HUES6 (cell line): ENCODE measurements around the gene NRXN2.
"Not testable (repeated sequence)": the region's sequence is repeated elsewhere in the genome, so short reads cannot be mapped to it uniquely, and the experiment has no call there.

ENCODE experiments used
- H3K27ac ChIP-seq: 2 replicates; pipeline ENCODE4 v1.7.0; 2013; ENCODE audit warnings: low read depth, mild to moderate bottlenecking, low read length, inconsistent platforms
- H3K27me3 ChIP-seq: 2 replicates; pipeline ENCODE4 v1.6.1; 2013; ENCODE audit warnings: low read length; ENCODE audit not compliant: control insufficient read depth, insufficient read depth
- H3K36me3 ChIP-seq: 2 replicates; pipeline ENCODE4 v1.6.1; 2013; ENCODE audit warnings: low read length; ENCODE audit not compliant: control insufficient read depth, insufficient read depth
- H3K4me1 ChIP-seq: 2 replicates; pipeline ENCODE4 v1.6.1; 2013; ENCODE audit warnings: low read length; ENCODE audit not compliant: control insufficient read depth, insufficient read depth
- H3K4me3 ChIP-seq: 2 replicates; pipeline ENCODE4 v1.5.1; 2013; ENCODE audit warnings: low read depth, low read length
- H3K9ac ChIP-seq: one replicate; pipeline ENCODE4 v1.6.1; 2013; ENCODE audit warnings: mild to moderate bottlenecking, low read length
- H3K9me3 ChIP-seq: 2 replicates; pipeline ENCODE4 v1.6.1; 2013; ENCODE audit warnings: low read depth, low read length; ENCODE audit not compliant: control insufficient read depth, insufficient read depth

NRXN2 gene

DNA sequence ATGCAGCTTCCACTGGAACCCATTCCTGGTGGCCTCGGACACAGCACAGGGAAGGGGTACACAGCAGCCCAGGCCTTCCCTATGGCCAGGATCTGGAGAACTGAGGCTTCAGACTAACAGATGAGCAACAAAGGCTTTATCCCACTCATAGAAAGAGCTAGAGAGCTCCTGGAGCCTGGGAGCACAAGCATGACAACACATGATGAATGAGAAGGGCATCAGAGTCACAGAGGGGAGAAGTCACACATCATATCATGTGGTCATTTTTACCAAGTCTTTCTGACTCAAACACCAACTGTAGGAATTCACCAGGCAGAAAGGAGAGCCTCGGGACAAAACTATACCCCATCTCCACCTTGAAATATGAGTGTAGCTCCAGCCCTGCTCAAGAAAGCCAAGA lies 43.2 kb downstream of the NRXN2 start:
- Histone ChIP-seq H3K9me3 (no peaks in the 10 kb centered on the region), H3K27me3 (peaks cover 79% of the 10 kb centered on the region), H3K36me3 (no peaks in the 10 kb centered on the region), H3K9ac (no peak overlapping the region), H3K27ac (no peak overlapping the region), H3K4me3 (no peak overlapping the region), H3K4me1 (no peaks in the 10 kb centered on the region; the same call in 1 of the 2 replicates)

DNA sequence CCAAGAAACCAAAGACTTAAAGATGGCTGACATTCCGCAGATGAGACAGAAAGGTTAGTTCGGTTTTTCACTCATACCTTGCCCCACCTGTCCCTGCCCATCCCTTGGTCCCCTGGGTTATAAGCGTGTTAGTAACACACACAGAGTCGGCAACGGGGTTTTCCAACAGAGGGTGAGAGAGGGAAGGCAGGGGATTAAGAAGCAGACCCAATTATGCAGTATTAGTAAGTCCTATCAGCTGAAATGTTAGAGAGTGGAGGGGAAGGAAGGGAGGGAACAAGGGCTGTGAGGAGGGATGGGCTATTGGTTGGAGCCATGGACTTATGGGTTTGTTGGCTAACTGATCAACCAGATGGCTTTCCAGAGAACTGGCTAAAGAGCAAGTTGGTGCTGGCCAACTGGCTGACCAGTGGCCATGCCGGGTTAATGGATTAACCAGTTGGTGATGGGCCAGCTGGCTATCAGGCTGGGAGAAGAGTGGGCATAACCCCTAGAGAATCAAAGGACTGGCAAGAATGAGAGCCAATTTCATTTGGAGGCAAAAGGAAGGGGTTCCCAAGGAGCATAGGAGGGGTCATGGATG lies 45.5 kb downstream of the NRXN2 start:
- Histone ChIP-seq H3K27me3 (peaks cover 70% of the 10 kb centered on the region), H3K27ac (no peak overlapping the region), H3K9ac (no peak overlapping the region), H3K9me3 (no peaks in the 10 kb centered on the region), H3K4me3 (no peak overlapping the region), H3K36me3 (no peaks in the 10 kb centered on the region), H3K4me1 (no peaks in the 10 kb centered on the region; the same call in 1 of the 2 replicates)

DNA sequence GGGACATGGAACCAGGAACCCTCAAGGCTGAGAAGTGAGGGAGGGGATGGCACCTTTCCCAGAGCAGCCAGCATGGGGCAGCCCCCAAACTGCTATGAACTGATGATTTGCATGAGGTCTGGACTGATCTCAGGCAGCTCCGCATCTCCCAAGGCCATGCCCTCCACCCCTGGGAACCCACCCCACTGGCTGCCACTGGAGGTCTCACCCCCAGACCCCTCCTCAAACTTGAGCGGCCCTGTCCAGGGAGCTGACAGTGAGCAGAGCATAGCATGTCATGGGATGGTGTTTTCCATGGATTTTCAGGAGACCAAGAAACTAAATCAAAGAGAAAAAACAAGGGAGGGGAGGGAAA lies 46.8 kb downstream of the NRXN2 start:
- Histone ChIP-seq H3K4me1 (no peaks in the 10 kb centered on the region; the same call in 1 of the 2 replicates), H3K36me3 (no peaks in the 10 kb centered on the region), H3K27me3 (peaks cover 70% of the 10 kb centered on the region), H3K4me3 (no peak overlapping the region), H3K9me3 (no peaks in the 10 kb centered on the region), H3K27ac (no peak overlapping the region), H3K9ac (no peak overlapping the region)

DNA sequence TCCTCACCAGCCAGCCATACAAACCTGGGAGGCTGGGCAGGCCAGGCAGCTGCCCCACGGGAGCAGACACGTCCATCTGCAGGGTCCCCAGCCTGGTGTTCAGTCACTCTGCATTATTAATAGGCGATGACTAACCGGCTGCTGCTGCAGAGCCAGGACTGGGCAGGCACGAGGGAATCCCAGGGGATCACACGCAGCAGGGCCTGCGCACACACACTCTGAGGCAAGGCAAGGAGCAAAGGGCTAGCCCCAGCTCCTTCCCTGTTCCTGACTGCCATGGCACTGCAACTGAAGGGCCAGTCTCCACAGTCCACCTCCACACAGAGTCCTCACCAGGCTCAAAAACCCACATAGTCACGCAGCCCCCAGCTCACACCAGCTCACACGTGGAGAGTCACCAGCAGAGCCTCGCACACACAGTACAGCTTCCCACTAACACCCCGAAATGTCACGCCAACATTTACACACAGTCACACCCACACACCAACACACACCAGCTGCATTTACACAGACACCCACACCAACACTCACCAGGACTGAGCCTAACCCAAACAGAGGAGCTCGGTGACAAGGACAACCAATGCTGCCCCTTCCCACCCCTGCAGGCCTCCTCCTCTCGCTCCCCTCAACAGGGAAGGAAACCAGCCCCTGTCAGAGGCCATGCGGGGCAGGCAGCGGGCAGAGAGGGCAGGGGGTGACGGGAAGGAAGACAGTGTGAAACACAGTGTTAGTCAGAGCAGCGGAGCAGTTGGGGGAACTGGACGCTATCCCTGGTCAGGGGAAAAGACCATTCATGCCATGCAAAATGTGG lies 47.3 kb downstream of the NRXN2 start:
- no peak overlapping the region for H3K9ac ChIP-seq
- peaks cover 73% of the 10 kb centered on the region for H3K27me3 ChIP-seq
- H3K4me3 ChIP-seq = no peak overlapping the region
- no peaks in the 10 kb centered on the region for H3K36me3 ChIP-seq
- no peaks in the 10 kb centered on the region for H3K9me3 ChIP-seq
- H3K4me1 ChIP-seq = no peaks in the 10 kb centered on the region; the same call in 1 of the 2 replicates
- no peak overlapping the region for H3K27ac ChIP-seq

DNA sequence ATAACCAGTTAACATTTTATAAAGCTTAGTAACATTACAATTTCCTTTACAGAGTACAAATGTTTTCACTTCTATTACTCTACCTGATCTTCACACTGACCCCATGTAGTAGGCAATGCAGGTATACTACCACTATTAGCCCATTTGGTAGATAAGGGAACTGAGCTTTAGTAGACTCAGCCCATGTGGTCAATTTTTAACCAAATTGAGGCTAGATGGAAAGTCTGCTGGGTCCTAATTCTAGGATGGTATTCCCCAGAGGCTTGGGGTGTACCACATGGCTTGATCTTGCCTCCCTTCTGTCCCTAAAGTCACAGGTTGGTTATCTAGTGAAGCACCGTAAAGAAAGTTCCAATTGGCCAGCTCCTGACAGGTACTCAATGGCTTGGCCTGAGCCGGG lies 48.2 kb downstream of the NRXN2 start:
- H3K9ac ChIP-seq = no peak overlapping the region
- H3K4me1 ChIP-seq = no peaks in the 10 kb centered on the region; the same call in 1 of the 2 replicates
- H3K27me3 ChIP-seq = peaks cover 69% of the 10 kb centered on the region
- H3K27ac ChIP-seq = no peak overlapping the region
- H3K9me3 ChIP-seq = no peaks in the 10 kb centered on the region
- no peaks in the 10 kb centered on the region for H3K36me3 ChIP-seq
- H3K4me3 ChIP-seq = no peak overlapping the region

DNA sequence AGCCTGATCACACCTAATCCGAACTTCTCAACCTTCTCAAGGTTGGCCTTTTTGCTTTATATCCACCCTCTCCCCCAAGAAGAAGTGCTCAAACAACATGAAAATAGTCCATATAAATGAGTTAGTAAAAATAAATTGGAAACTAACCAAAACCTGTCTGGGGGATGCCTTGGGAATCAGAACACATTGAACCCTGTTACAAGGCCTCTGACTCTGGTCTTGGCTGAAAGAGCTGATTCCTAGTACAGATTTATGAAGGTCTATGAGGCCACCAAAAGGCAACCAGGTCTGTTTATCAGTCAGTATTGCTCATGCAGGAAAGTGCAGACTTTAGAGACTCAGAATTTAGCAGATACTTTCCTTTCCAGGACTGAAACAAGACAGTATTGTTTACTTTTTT lies 49.7 kb downstream of the NRXN2 start:
- Histone ChIP-seq H3K36me3 (no peaks in the 10 kb centered on the region), H3K27ac (no peak overlapping the region), H3K9ac (no peak overlapping the region), H3K9me3 (no peaks in the 10 kb centered on the region), H3K4me3 (no peak overlapping the region), H3K4me1 (peaks cover 5% of the 10 kb centered on the region; the same call in 1 of the 2 replicates), H3K27me3 (peaks cover 62% of the 10 kb centered on the region)

DNA sequence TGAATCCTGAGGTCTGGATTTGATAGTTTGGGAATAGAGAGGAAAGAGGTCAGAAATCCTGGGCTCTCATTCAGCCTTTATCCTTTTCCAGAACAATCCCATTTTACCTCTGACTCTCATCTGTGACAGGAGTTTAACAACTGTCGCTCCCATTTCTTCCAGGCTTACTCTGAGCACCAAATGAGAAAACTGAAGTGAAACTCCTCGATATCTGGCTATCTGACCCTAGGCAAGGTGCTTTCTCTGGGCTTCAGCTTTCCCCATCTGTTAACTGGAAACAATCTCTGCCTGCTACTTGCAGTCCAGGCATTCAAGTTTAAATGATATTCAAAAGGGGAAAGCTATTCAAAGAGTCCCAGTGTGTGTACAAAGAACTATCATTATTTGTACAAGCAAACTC lies 50.1 kb downstream of the NRXN2 start:
- Histone ChIP-seq H3K36me3 (no peaks in the 10 kb centered on the region), H3K9ac (no peak overlapping the region), H3K4me1 (peaks cover 6% of the 10 kb centered on the region; the same call in 1 of the 2 replicates), H3K9me3 (no peaks in the 10 kb centered on the region), H3K27ac (no peak overlapping the region), H3K27me3 (peaks cover 58% of the 10 kb centered on the region), H3K4me3 (no peak overlapping the region)

DNA sequence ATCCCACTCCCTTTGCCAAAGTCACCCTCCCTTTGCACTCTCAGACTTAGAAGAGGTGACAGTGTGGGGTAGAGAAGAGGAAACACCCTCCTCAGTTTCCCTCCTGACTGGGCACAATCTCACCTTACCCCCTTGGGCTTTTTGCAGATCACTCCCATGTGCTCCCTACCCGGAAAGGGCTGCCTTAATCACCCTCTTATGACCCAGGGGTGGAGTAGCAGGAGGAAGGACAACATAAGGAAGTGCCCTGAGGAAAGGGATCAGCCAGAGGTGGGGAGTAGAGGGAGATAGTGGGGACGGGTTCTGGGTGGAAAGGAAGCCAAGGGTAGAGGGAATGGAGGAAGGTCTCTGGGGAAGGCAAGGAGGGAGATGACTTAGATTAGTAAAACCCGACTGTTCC lies 52.0 kb downstream of the NRXN2 start:
- no peak overlapping the region for H3K27ac ChIP-seq
- H3K27me3 ChIP-seq = peaks cover 43% of the 10 kb centered on the region
- H3K9me3 ChIP-seq = no peaks in the 10 kb centered on the region
- peaks cover 9% of the 10 kb centered on the region; the same call in 1 of the 2 replicates for H3K4me1 ChIP-seq
- H3K36me3 ChIP-seq = no peaks in the 10 kb centered on the region
- H3K9ac ChIP-seq = no peak overlapping the region
- no peak overlapping the region for H3K4me3 ChIP-seq

DNA sequence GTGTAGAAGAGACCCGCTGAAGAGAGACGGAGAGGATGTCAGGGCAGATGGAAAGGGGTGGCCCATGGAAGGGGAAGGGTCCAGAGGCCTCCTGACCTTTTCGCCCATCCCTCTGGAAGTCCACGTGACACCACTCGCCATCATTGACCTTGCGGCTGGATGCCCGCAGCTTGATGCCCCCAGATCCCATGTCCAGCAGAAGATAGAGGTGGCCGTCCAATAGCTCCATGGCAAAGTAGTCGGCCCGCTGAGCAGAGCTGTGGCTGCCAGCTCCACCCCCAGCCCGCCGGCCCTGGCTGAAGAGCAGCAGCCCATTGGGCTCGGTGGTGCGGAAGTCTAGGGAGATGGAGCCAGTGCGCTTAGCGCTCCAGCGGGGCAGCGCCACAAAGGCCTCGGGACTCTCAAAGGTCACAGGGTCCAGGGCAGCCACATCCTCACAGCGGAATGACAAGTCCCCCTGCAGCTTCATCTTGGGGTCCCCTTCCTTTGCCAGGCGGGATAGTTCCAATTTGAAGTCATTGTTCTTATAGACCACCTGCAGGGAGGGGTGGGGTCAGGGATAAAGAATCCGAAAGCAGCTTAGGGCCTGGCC lies 55.7 kb downstream of the NRXN2 start:
- no peak overlapping the region for H3K27ac ChIP-seq
- H3K9ac ChIP-seq = no peak overlapping the region
- H3K9me3 ChIP-seq = no peaks in the 10 kb centered on the region
- H3K4me3 ChIP-seq = no peak overlapping the region
- H3K27me3 ChIP-seq = peaks cover 20% of the 10 kb centered on the region
- no peaks in the 10 kb centered on the region for H3K36me3 ChIP-seq
- peaks cover 9% of the 10 kb centered on the region; the same call in 1 of the 2 replicates for H3K4me1 ChIP-seq

DNA sequence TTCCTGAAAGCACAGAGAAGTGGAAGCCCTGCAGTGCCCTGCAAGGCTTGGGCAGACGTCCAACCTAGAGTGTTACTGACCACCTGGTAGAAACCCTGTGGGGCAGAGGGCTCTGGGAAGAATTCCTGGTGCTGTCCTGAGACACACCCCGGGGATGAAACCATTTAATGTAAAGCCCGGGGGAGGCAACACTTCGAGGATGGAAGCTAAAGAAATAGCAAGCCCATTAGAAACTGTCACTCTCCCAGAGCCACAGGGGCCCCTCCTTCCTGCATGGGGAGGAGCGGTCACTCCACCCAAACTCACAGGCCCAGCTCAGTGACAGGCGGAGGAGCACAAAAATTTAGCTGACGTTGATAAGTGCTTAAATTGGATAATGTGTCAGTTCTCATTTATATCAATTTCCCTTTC lies 57.6 kb downstream of the NRXN2 start:
- no peak overlapping the region for H3K27ac ChIP-seq
- peaks cover 4% of the 10 kb centered on the region; the same call in 1 of the 2 replicates for H3K27me3 ChIP-seq
- H3K36me3 ChIP-seq = no peaks in the 10 kb centered on the region
- no peak overlapping the region for H3K9ac ChIP-seq
- H3K4me3 ChIP-seq = no peak overlapping the region
- H3K4me1 ChIP-seq = peaks cover 11% of the 10 kb centered on the region; the same call in 1 of the 2 replicates
- H3K9me3 ChIP-seq = no peaks in the 10 kb centered on the region

DNA sequence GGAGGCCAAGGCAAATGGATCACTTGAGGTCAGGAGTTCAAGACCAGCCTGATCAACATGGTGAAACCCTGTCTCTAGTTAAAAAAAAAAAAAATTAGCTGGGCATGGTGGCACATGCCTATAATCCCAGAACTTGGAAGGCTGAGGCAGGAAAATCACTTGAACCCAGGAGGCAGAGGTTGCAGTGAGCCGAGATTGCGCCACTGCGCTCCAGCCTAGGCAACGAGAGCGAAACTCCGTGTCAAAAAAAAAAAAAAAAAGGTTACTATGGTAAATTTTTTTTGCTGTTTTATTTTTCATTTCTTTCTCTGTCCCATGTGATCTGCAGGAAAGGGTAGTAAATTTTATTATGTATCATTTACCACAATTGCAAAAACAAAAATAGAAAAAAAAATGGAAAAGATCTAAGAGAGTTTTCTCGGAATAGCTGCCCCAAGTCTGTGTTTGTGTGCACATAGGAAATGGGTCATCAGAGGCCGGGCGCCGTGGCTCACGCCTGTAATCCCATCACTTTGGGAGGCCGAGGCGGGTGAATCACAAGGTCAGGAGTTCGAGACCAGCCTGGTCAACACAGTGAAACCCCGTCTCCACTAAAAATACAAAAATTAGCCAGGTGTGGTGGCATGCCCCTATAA lies 58.6 kb downstream of the NRXN2 start:
- not testable (repeated sequence) for H3K9ac ChIP-seq, H3K27ac ChIP-seq, H3K36me3 ChIP-seq, H3K9me3 ChIP-seq, H3K4me3 ChIP-seq, H3K27me3 ChIP-seq
- peaks cover 12% of the 10 kb centered on the region; the same call in 1 of the 2 replicates for H3K4me1 ChIP-seq
